Measurements from ENCODE around the gene SLC12A5. TPM values are rescaled to one million over a fixed set of nuclear protein-coding genes. Genes with fewer than 3 reads are reported as not detected.

SLC12A5 gene
- total RNA-seq, 1 experiment from 2014 or later, result 20.9 TPM

GRCh38 chr20:46102940-46103339 lies 73.9 kb downstream of the SLC12A5 start:
- POLR2A ChIA-PET (ENCODE audit: low non-redundant PET), result no interaction called here

GRCh38 chr20:46104262-46104661 lies 75.2 kb downstream of the SLC12A5 start:
- H3K27me3 ChIP-seq (replicated peaks; ENCODE audit: insufficient read depth, low read depth, low read length, poor library complexity), result peaks cover 20% of the 10 kb centered on the region
- H3K27ac ChIP-seq (ENCODE audit: low read depth, low read length, poor library complexity, severe bottlenecking), result no peak overlapping the region
- CTCF ChIA-PET, result no interaction called here
- TF ChIP-seq CTCF (conservative IDR thresholded peaks at IDR 0.05; ENCODE audit: low read depth, low read length) (no peak), EZH2 (IDR thresholded peaks at IDR 0.05; ENCODE audit: borderline replicate concordance, low read depth, low read length, poor library complexity, severe bottlenecking) (no peak)
- POLR2A ChIA-PET (ENCODE audit: low non-redundant PET), result no interaction called here
- no peaks in the 10 kb centered on the region for H3K9me3 ChIP-seq (ENCODE audit: low read depth, low read length, poor library complexity, severe bottlenecking)
- no TSS peak for BruUV-seq (replicated peaks)
- H3K4me1 ChIP-seq (ENCODE audit: insufficient read depth, low read length, poor library complexity, severe bottlenecking), result no peaks in the 10 kb centered on the region
- DNase-seq (ENCODE audit: low spot score), result no peak
- no peak overlapping the region for H3K4me3 ChIP-seq (ENCODE audit: low read depth, low read length, poor library complexity, severe bottlenecking)
- intact Hi-C loops (cut with micrococcal nuclease; ENCODE audit: unreplicated experiment), result no loop called here
- H3K36me3 ChIP-seq (ENCODE audit: insufficient read depth, low read length, poor library complexity, severe bottlenecking), result no peaks in the 10 kb centered on the region

More at GRCh38 chr20:46102940-46103339, 73.9 kb downstream of the SLC12A5 start:
- Histone ChIP-seq H3K27me3 (replicated peaks; ENCODE audit: insufficient read depth, low read depth, low read length, poor library complexity) (peaks cover 16% of the 10 kb centered on the region), H3K27ac (ENCODE audit: low read depth, low read length, poor library complexity, severe bottlenecking) (no peak overlapping the region), H3K9me3 (ENCODE audit: low read depth, low read length, poor library complexity, severe bottlenecking) (no peaks in the 10 kb centered on the region), H3K4me3 (ENCODE audit: low read depth, low read length, poor library complexity, severe bottlenecking) (no peak overlapping the region), H3K36me3 (ENCODE audit: insufficient read depth, low read length, poor library complexity, severe bottlenecking) (no peaks in the 10 kb centered on the region), H3K4me1 (ENCODE audit: insufficient read depth, low read length, poor library complexity, severe bottlenecking) (no peaks in the 10 kb centered on the region)
- no peak for DNase-seq (ENCODE audit: low spot score)
- intact Hi-C loops (cut with micrococcal nuclease; ENCODE audit: unreplicated experiment), result no loop called here
- no peak for TF ChIP-seq CTCF (conservative IDR thresholded peaks at IDR 0.05; ENCODE audit: low read depth, low read length)
- CTCF ChIA-PET, result no interaction called here
- no TSS peak for BruUV-seq (replicated peaks)

GRCh38 chr20:46107061-46107460 lies 78.0 kb downstream of the SLC12A5 start:
- CTCF ChIA-PET, result interaction anchor here (0.7 kb wide), 1 partner anchor 242 kb away, joined by 3 read pairs; no protein-coding TSS in a partner anchor
- BruUV-seq (replicated peaks), result no TSS peak
- POLR2A ChIA-PET (ENCODE audit: low non-redundant PET), result no interaction called here
- H3K4me3 ChIP-seq (ENCODE audit: low read depth, low read length, poor library complexity, severe bottlenecking), result no peak overlapping the region
- H3K27me3 ChIP-seq (replicated peaks; ENCODE audit: insufficient read depth, low read depth, low read length, poor library complexity), result peaks cover 45% of the 10 kb centered on the region
- no peaks in the 10 kb centered on the region for H3K9me3 ChIP-seq (ENCODE audit: low read depth, low read length, poor library complexity, severe bottlenecking)
- no peak overlapping the region for H3K27ac ChIP-seq (ENCODE audit: low read depth, low read length, poor library complexity, severe bottlenecking)
- H3K4me1 ChIP-seq (ENCODE audit: insufficient read depth, low read length, poor library complexity, severe bottlenecking), result no peaks in the 10 kb centered on the region
- intact Hi-C loops (cut with micrococcal nuclease; ENCODE audit: unreplicated experiment), result no loop called here
- TF ChIP-seq CTCF (conservative IDR thresholded peaks at IDR 0.05; ENCODE audit: low read depth, low read length), result no peak
- TF ChIP-seq EZH2 (IDR thresholded peaks at IDR 0.05; ENCODE audit: borderline replicate concordance, low read depth, low read length, poor library complexity, severe bottlenecking), result no peak
- no peak for DNase-seq (ENCODE audit: low spot score)
- H3K36me3 ChIP-seq (ENCODE audit: insufficient read depth, low read length, poor library complexity, severe bottlenecking), result no peaks in the 10 kb centered on the region
